ENCODE measurements around the gene FHIT.

The FHIT gene

GRCh38 chr3:60986552-60986951 lies 264.7 kb downstream of the FHIT start:
- no peak for DNase-seq

- DNase-seq = no peak
Observed at GRCh38 chr3:60983906-60984305, 267.3 kb downstream of the FHIT start.

GRCh38 chr3:60980342-60980692 lies 270.9 kb downstream of the FHIT start:
- DNase-seq = no peak

- DNase-seq = no peak
Observed at GRCh38 chr3:60979461-60980341, 271.6 kb downstream of the FHIT start.

DNA sequence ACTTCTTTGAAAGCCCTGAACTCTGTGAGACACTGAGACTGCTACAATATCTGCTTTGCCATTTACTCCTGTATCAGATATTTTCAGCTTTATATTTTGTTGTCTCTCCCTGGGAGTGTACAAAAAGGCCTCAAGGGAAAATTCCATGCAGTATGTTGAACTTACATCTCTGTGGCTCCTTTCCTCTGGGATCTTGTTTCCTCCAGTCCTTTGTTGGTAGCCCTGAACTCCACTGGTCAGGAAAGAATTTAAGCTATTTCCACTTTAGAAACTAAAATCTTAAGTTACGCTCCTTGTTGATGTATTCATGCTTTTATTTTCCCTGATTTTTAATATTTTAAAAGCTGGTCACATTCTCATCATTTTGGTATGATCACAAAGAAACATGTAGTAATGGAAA lies 277.9 kb downstream of the FHIT start:
- no peak for DNase-seq

- no peak for DNase-seq
Observed at GRCh38 chr3:60972599-60972998, 278.7 kb downstream of the FHIT start.

GRCh38 chr3:60970850-60971249 lies 280.4 kb downstream of the FHIT start:
- no peak for DNase-seq

- no peak for DNase-seq
Observed at GRCh38 chr3:60967141-60967540, 284.1 kb downstream of the FHIT start.

GRCh38 chr3:60957541-60957940 lies 293.7 kb downstream of the FHIT start:
- DNase-seq = no peak

GRCh38 chr3:60956729-60957128 lies 294.5 kb downstream of the FHIT start:
- DNase-seq = no peak

DNA sequence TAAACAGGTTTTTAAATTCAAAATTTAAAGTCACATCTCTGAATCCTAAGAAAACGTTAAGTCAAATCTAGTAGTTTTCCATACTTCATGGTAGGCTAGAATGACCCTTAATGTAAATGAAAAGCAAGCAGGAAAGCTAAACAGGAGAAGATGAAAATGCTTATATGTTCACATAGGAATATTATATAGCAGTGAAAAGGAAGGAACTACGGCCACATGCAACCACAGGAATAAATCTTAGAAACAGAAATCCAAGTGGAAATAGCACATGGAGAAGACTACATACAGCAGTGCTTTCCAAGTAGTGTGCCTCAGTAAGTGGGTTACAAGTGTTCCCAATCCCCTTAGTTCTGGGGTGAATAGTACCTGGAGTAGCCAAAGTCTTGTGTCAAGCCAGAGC lies 296.2 kb downstream of the FHIT start:
- DNase-seq = no peak

- no peak for DNase-seq
Observed at GRCh38 chr3:60954048-60954447, 297.2 kb downstream of the FHIT start.

DNA sequence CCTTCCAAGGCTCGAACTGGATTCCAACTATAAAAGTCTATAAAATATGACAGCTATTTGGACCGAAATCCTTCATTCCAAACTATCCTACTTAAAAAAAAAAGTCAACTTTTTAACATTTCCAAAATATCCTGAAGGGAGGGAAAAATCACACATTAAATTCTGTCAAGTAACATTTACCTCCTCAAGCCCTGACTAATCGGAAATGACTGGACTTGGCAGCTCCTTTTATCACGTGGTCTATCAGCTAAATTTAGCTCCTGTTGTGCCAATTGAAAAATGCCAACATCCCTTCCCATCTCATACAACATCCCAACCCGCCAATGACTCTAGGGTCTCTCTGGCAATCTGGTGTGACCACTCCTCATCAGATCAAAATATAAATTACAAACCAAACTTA lies 297.9 kb downstream of the FHIT start:
- DNase-seq = no peak

GRCh38 chr3:60952055-60952454 lies 299.2 kb downstream of the FHIT start:
- DNase-seq = no peak

DNA sequence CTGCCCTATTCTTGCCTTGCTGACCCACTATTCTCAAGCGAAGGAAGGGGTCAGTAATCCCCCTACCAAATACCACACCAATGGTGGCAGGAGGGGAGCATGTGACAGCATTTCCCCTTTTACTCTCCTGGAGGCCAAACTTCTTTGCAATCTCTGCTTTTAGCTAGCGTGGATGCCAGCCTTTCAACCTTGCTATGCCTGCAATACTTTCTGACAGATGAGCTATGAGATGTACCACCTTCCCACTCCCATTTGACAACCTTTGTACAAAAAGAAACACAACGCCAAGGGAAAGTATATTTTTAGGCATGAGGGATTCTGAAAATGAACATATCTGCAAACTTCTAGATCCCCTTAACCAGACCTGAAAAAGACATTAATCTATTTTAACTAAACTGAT lies 302.1 kb downstream of the FHIT start:
- DNase-seq = no peak

GRCh38 chr3:60948488-60948887 lies 302.8 kb downstream of the FHIT start:
- DNase-seq = no peak

- no peak for DNase-seq
Observed at GRCh38 chr3:60935709-60936108, 315.5 kb downstream of the FHIT start.

GRCh38 chr3:60933824-60934223 lies 317.4 kb downstream of the FHIT start:
- no peak for DNase-seq

DNA sequence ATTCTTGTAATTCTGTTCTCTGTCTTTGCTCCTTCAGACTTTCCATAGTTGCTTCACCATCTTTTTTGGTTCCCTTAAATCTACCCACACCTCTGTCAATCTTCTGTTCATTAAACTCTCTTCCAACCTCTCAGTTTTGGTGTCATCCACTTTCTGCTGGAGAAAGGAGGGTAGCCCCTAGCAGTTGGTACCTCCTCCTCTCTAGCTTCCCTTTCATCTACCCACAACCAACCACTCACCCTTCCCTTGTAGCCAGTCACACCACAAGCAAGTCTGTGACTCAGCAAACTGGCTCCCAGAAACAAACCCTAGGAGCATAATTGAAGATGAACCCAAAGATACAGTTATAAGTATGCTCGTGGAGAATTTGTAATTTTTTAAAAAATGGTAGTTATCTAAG lies 318.6 kb downstream of the FHIT start:
- no peak for DNase-seq

GRCh38 chr3:60932170-60932569 lies 319.1 kb downstream of the FHIT start:
- no peak for DNase-seq

DNA sequence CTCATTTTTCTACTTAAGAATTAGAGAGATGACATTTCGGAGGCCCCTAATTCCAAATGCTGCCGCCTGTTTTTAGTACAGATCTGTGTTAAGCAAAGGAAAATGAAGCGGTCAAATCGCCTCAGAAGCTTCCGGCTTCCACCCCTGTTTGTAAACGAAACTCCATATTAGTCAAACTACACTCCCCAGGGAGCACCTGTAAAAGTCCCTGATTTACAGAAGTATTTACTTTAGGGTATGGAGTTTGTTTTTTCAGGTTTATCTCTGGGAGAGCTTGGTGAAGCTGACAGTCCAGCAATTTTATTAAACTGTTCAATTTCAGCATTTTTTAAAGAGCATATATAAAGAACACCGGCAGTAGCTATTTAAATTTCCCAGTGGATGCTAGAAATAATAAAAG lies 319.8 kb downstream of the FHIT start:
- DNase-seq = no peak

GRCh38 chr3:60920519-60920918 lies 330.7 kb downstream of the FHIT start:
- DNase-seq = no peak

DNA sequence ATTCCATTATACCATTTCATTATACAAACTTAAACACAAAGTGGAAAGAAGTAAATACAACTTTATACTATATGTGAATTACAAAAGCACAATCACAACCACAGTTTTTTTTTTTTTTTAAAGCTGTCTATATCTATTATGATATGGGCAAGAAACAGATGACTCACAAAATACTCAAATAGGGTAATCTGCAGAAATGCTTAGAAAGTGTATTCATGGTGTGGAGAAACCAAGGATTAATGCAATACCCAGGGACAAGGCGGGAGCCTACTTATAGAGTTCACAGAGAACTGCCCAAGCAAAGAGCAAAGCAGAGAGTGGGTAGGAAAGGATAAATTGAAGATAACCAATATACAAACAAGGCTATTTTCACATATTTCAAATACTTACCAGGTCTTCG lies 332.0 kb downstream of the FHIT start:
- DNase-seq = no peak

GRCh38 chr3:60917141-60917540 lies 334.1 kb downstream of the FHIT start:
- DNase-seq = no peak

DNA sequence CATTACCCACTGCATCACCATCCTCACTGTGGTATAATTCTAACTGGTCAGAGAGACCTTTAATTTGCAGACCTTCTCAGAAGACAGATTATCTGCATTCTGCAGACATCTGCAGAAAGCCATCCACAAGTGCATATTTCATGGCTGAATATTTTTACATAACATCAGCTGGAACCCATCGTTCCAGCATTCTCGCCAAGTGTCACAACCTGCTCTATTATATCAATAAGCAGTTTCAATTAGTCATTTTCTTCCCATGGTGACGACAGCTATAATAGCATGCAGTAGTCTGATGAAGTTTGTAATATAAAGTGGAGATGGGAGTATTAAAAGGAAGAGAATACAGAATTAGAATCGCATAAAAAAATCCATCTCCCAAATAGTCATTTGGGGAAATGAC lies 334.7 kb downstream of the FHIT start:
- no peak for DNase-seq

Measured in C1 segment of cervical spinal cord (tissue), 14 donors.